IMR-90 (cell line): ENCODE measurements around the gene OXCT2. TPM values are rescaled to one million over a fixed set of nuclear protein-coding genes. Genes with fewer than 3 reads are reported as not detected.
"Not testable (repeated sequence)": the region's sequence is repeated elsewhere in the genome, so short reads cannot be mapped to it uniquely, and the experiment has no call there.

Experiments
- ATAC-seq: fragments of 200-7000 bp; cut with Tn5 transposase; 2 replicates; pipeline ENCODE4 v1.9.1; 2020; ENCODE audit warnings: low read depth, mild to moderate bottlenecking, moderate library complexity
- BruUV-seq: library from RNA; stranded (reverse); fragments of 400-500 nt; replicated peaks from 2 replicates; lab custom pipeline; 2021; lab: Mats Ljungman, UMichigan
- CTCF ChIA-PET: fragments of 300-600 bp; formaldehyde crosslinking; extraction: SDS; loops from one replicate; lab custom pipeline; 2021; ENCODE audit warnings: antibody characterized with exemption; lab: Yijun Ruan, JAX
- POLR2A ChIA-PET: fragments of 300-600 bp; sonication (Branson Sonifier 250); formaldehyde crosslinking; loops from one replicate; lab custom pipeline; 2022; ENCODE audit warnings: antibody characterized with exemption; ENCODE audit not compliant: unreplicated experiment; lab: Charles Lee
- DNase-seq: peaks from one replicate; pipeline ENCODE4 v3.0.0; 2013
- H2AFZ ChIP-seq: replicated peaks from 2 replicates; pipeline ENCODE3; 2013; ENCODE audit warnings: low read length, mild to moderate bottlenecking; ENCODE audit not compliant: poor library complexity
- H2AK5ac ChIP-seq: 2 replicates; pipeline ENCODE4 v1.6.1; 2013; ENCODE audit warnings: low read depth, low read length, inconsistent platforms
- H2AK9ac ChIP-seq: replicated peaks from 2 replicates; pipeline ENCODE3; 2013; ENCODE audit warnings: mild to moderate bottlenecking, low read depth, low read length, moderate library complexity; ENCODE audit not compliant: poor library complexity
- H2BK120ac ChIP-seq: 2 replicates; pipeline ENCODE4 v1.6.1; 2013; ENCODE audit warnings: low read depth, low read length, inconsistent platforms
- H2BK15ac ChIP-seq: 3 replicates; pipeline ENCODE4 v1.6.1; 2013; ENCODE audit warnings: low read depth, low read length, inconsistent platforms
- H2BK20ac ChIP-seq: 2 replicates; pipeline ENCODE4 v1.6.1; 2013; ENCODE audit warnings: low read depth, mild to moderate bottlenecking, inconsistent platforms, low read length, moderate library complexity
- H2BK5ac ChIP-seq: 2 replicates; pipeline ENCODE4 v1.6.1; 2013; ENCODE audit warnings: mild to moderate bottlenecking, low read depth, low read length, inconsistent platforms; ENCODE audit not compliant: poor library complexity, severe bottlenecking
- H3K14ac ChIP-seq: replicated peaks from 2 replicates; pipeline ENCODE4 v1.6.1; 2013; ENCODE audit warnings: low read depth, low read length, inconsistent platforms
- H3K18ac ChIP-seq: 2 replicates; pipeline ENCODE4 v1.6.1; 2013; ENCODE audit warnings: low read depth, low read length, control low read depth
- H3K23ac ChIP-seq: 2 replicates; pipeline ENCODE4 v1.6.1; 2013; ENCODE audit warnings: low read depth, low read length, inconsistent platforms
- H3K27ac ChIP-seq: 2 replicates; pipeline ENCODE4 v1.5.1; 2013; ENCODE audit warnings: mild to moderate bottlenecking, control low read depth, low read length; ENCODE audit not compliant: insufficient read depth
- H3K27me3 ChIP-seq: 2 replicates; pipeline ENCODE4 v1.6.1; 2013; ENCODE audit warnings: low read length; ENCODE audit not compliant: control insufficient read depth, insufficient read depth
- H3K36me3 ChIP-seq: 2 replicates; pipeline ENCODE4 v1.6.1; 2013; ENCODE audit warnings: low read length, mixed read lengths; ENCODE audit not compliant: control insufficient read depth, insufficient read depth
- H3K4ac ChIP-seq: 2 replicates; pipeline ENCODE4 v1.6.1; 2013; ENCODE audit warnings: low read depth, low read length, inconsistent platforms
- H3K4me1 ChIP-seq: 2 replicates; pipeline ENCODE4 v1.6.1; 2013; ENCODE audit warnings: low read length, mixed read lengths; ENCODE audit not compliant: control insufficient read depth, insufficient read depth
- H3K4me2 ChIP-seq: 2 replicates; pipeline ENCODE4 v1.6.1; 2013; ENCODE audit warnings: low read depth, mild to moderate bottlenecking, control low read depth, low read length, moderate library complexity
- H3K4me3 ChIP-seq: 2 replicates; pipeline ENCODE4 v1.5.1; 2013; ENCODE audit warnings: low read depth, mild to moderate bottlenecking, control low read depth, low read length, moderate library complexity; ENCODE audit not compliant: insufficient read depth
- H3K56ac ChIP-seq: 2 replicates; pipeline ENCODE4 v1.6.1; 2013; ENCODE audit warnings: low read length, inconsistent platforms; ENCODE audit not compliant: insufficient read depth; ENCODE audit errors: extremely low read depth
- H3K79me1 ChIP-seq, 2 experiments: 2 replicates each; pipeline ENCODE4 v1.6.1; 2013; ENCODE audit warnings: low read length in 2 of 2, inconsistent platforms in 1 of 2, low read depth in 1 of 2
- H3K9ac ChIP-seq: 2 replicates; pipeline ENCODE4 v1.6.1; 2013; ENCODE audit warnings: low read depth, low read length, control low read depth
- H3K9me1 ChIP-seq: 2 replicates; pipeline ENCODE4 v1.6.1; 2013; ENCODE audit warnings: low read length, inconsistent platforms; ENCODE audit not compliant: insufficient read depth
- H3K9me3 ChIP-seq: 2 replicates; pipeline ENCODE4 v1.6.1; 2013; ENCODE audit warnings: low read length; ENCODE audit not compliant: control insufficient read depth, insufficient read depth
- H4K20me1 ChIP-seq: 2 replicates; pipeline ENCODE4 v1.6.1; 2013; ENCODE audit warnings: low read length, inconsistent platforms; ENCODE audit not compliant: insufficient read depth
- H4K5ac ChIP-seq: 2 replicates; pipeline ENCODE4 v1.6.1; 2013; ENCODE audit warnings: mild to moderate bottlenecking, low read depth, low read length, control low read depth
- H4K8ac ChIP-seq, 2 experiments: 2 replicates each; pipeline ENCODE4 v1.6.1; 2013; ENCODE audit warnings: low read depth in 2 of 2, low read length in 2 of 2, control low read depth in 1 of 2, inconsistent platforms in 1 of 2
- H4K91ac ChIP-seq: 2 replicates; pipeline ENCODE4 v1.6.1; 2013; ENCODE audit warnings: low read depth, low read length, inconsistent platforms; ENCODE audit not compliant: insufficient read depth
- WGBS, 2 experiments: methylation state at CpG; one replicate each; pipeline versions ENCODE4 v1.1.5 to v1.1.7; 2013; ENCODE audit warnings: missing lambda C conversion rate in 2 of 2; ENCODE audit not compliant: insufficient read length in 1 of 2; ENCODE audit errors: extremely low coverage in 2 of 2; 5-methylcytosine and 5-hydroxymethylcytosine counted together
- dilution Hi-C: fragments of 300-500 bp; cut with HindIII; formaldehyde crosslinking; loops from one replicate; pipeline ENCODE4 v1.14.3; 2018; ENCODE audit warnings: low sequenced_read_pairs; ENCODE audit not compliant: unreplicated experiment
- in situ Hi-C: fragments of 300-500 bp; cut with MboI; formaldehyde crosslinking; loops from 3 replicates; pipeline ENCODE4 v1.14.3; 2019; ENCODE audit warnings: low sequenced_read_pairs, inconsistent platforms, mixed read lengths
- intact Hi-C: fragments of 100-400 bp; cut with micrococcal nuclease; formaldehyde crosslinking; loops from 2 replicates; pipeline ENCODE4 v1.10.0; 2022
- polyA plus RNA-seq, 3 experiments: library from polyadenylated mRNA; depleted of rRNA; stranded (reverse); fragments of >200 nt; gene quantifications; 2 replicates each; pipeline ENCODE4 v1.2.3, GENCODE V29; 2012; ENCODE audit warnings: low replicate concordance in 1 of 3
- total RNA-seq: library from RNA; depleted of rRNA; stranded (reverse); fragments of >200 nt; gene quantifications from 2 replicates; pipeline ENCODE4 v1.2.3, GENCODE V29; 2012

OXCT2 gene
- total and polyA plus RNA-seq, 2 of the 4 experiments (the other 2 are of a cell fraction) = 0.18 to 0.22 TPM

DNA sequence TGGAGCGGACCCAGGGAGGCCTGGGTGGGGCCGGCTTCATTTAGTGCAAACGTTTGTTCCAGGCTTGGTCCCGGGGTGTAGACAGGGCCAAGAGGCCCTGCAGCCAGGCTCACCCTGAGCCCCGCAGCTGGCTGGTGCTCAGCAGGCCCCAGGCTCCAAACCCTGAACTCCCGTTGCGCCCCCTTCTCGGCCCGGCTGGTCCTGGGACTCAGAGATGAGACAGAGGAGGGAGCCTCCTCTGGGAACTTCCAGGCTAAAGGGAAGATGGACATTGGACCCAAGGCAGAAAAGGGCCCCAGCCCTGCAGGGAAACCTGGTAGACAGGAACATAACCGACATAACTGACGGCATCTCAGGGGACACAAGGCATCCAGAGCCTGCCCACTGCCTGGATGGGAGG, 4.0 kb upstream of the OXCT2 start:
- dilution Hi-C loops, H3K36me3 ChIP-seq, H3K14ac ChIP-seq, H3K9me1 ChIP-seq, H2BK120ac ChIP-seq, intact Hi-C loops, DNase-seq, H3K79me1 ChIP-seq, H2AK9ac ChIP-seq, H3K9ac ChIP-seq, H3K9me3 ChIP-seq, BruUV-seq, H3K23ac ChIP-seq, H2BK20ac ChIP-seq, H4K5ac ChIP-seq, in situ Hi-C loops, H4K20me1 ChIP-seq, H3K4me3 ChIP-seq, ATAC-seq, H3K4me1 ChIP-seq, H4K8ac ChIP-seq, H2AK5ac ChIP-seq, H3K27ac ChIP-seq, H3K18ac ChIP-seq, H2BK15ac ChIP-seq, H4K91ac ChIP-seq, H3K56ac ChIP-seq, H3K4ac ChIP-seq, H3K4me2 ChIP-seq, H2AFZ ChIP-seq, POLR2A ChIA-PET, H2BK5ac ChIP-seq, CTCF ChIA-PET: not testable (repeated sequence)
- WGBS, 2 experiments = 61% methylated on average over 3 of the region's 11 CpGs; no CpG with 5 or more reads in 1 of the 2 experiments
- peaks cover 15% of the 10 kb centered on the region for H3K27me3 ChIP-seq

DNA sequence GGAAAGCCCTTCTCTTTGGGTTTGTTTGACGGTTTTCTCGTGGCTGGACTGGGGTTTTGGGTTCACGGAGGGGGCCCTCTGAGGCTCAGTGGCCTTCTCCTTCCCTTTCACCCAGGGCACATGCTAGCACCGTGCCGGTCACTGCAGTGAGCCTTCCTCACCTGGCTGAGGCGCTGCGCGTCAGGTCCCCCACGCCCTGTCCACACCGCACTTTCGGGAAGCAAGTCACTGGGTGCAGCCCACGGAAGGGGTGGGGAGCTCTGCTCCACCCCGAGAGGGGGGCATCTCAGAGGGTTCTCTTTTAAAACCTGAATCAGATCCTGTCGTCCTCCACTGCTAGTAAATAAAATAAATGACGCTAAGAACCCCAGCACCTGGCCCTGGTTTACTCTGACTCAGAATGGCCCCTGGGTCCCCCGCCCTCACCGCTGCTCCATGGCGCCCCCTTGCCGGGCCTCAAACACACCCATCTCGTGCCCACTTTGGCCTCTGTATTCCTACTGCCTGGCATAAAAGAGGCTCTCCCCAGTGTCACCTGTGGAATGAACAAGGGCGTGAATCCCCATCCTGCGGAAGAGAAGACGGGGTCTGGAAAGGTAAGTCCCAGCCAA, 2.3 kb upstream of the OXCT2 start:
- H3K56ac ChIP-seq, H3K36me3 ChIP-seq, ATAC-seq, H2AK5ac ChIP-seq, H3K23ac ChIP-seq, H3K4me3 ChIP-seq, H3K18ac ChIP-seq, H3K79me1 ChIP-seq, H3K9me1 ChIP-seq, CTCF ChIA-PET, H4K20me1 ChIP-seq, H2AFZ ChIP-seq, H2BK20ac ChIP-seq, H3K4me1 ChIP-seq, H3K27ac ChIP-seq, H3K14ac ChIP-seq, dilution Hi-C loops, H3K9ac ChIP-seq, H2BK120ac ChIP-seq, BruUV-seq, H3K27me3 ChIP-seq, H3K4ac ChIP-seq, POLR2A ChIA-PET, H4K8ac ChIP-seq, DNase-seq, H3K4me2 ChIP-seq, H2BK5ac ChIP-seq, H4K91ac ChIP-seq, H4K5ac ChIP-seq, H3K9me3 ChIP-seq, in situ Hi-C loops, H2AK9ac ChIP-seq, intact Hi-C loops, H2BK15ac ChIP-seq: not testable (repeated sequence)
- no CpG with 5 or more reads among the region's 23 CpGs for WGBS, 2 experiments
